SK-N-SH (cell line): ENCODE results near the gene PNMA6E. TPM values are rescaled to one million over a fixed set of nuclear protein-coding genes. Genes with fewer than 3 reads are reported as not detected.
"Not testable (repeated sequence)": the region's sequence is repeated elsewhere in the genome, so short reads cannot be mapped to it uniquely, and the experiment has no call there.

ENCODE experiments used
- CTCF ChIA-PET: fragments of 300-600, 350-600 bp; formaldehyde crosslinking; extraction: SDS; loops from one replicate; lab custom pipeline; 2021; lab: Yijun Ruan, JAX
- POLR2A ChIA-PET: fragments of 350-600 bp; sonication (Branson Sonifier 250); formaldehyde crosslinking; extraction: SDS; loops from one replicate; lab custom pipeline; 2020; ENCODE audit warnings: antibody characterized with exemption, inconsistent platforms; lab: Yijun Ruan, JAX
- DNase-seq: peaks from one replicate; pipeline ENCODE4 v3.0.0; 2012
- H2AFZ ChIP-seq: fragments of 200-600 bp; sonication (generic); 2 replicates; pipeline ENCODE4 v1.8.1; 2016; ENCODE audit warnings: antibody characterized with exemption, mild to moderate bottlenecking, low read depth
- H3F3A ChIP-seq: fragments of 200-600 bp; sonication (generic); replicated peaks from 2 replicates; pipeline ENCODE3; 2016; ENCODE audit warnings: antibody characterized with exemption, mild to moderate bottlenecking; ENCODE audit not compliant: insufficient read depth
- H3K27ac ChIP-seq, 2 experiments: fragments of 200-500 bp in 1 of 2; fragments of 200-600 bp in 1 of 2; sonication (Bioruptor generic) in 1 of 2; sonication (generic), shearing (Covaris generic) in 1 of 2; 2 replicates each; pipeline versions ENCODE4 v1.5.1 to v1.6.1; 2014 to 2016; ENCODE audit warnings: low read depth in 2 of 2, inconsistent platforms in 1 of 2, low read length in 1 of 2, mild to moderate bottlenecking in 1 of 2, mixed read lengths in 1 of 2
- H3K27me3 ChIP-seq: fragments of 200-600 bp; sonication (generic), shearing (Covaris generic); 2 replicates; pipeline ENCODE4 v1.6.1; 2016; ENCODE audit warnings: mixed run types; ENCODE audit not compliant: insufficient read depth
- H3K36me3 ChIP-seq, 2 experiments: fragments of 200-500 bp in 1 of 2; fragments of 200-600 bp in 1 of 2; sonication (Bioruptor generic) in 1 of 2; sonication (generic) in 1 of 2; replicated peaks in 1 of 2; 2 replicates each; pipeline versions ENCODE3 to v1.5.1; 2014 to 2016; ENCODE audit warnings: low read length in 1 of 2, mild to moderate bottlenecking in 1 of 2; ENCODE audit not compliant: insufficient read depth in 2 of 2, control insufficient read depth in 1 of 2
- H3K4me1 ChIP-seq, 2 experiments: fragments of 200-500 bp in 1 of 2; fragments of 200-600 bp in 1 of 2; sonication (Bioruptor generic) in 1 of 2; sonication (generic), shearing (Covaris generic) in 1 of 2; 2 replicates each; pipeline versions ENCODE4 v1.5.1 to v1.6.1; 2014 to 2016; ENCODE audit warnings: low read depth in 1 of 2, low read length in 1 of 2, mixed run types in 1 of 2; ENCODE audit not compliant: insufficient read depth in 2 of 2, control insufficient read depth in 1 of 2
- H3K4me2 ChIP-seq: fragments of 200-600 bp; sonication (generic), shearing (Covaris generic); 2 replicates; pipeline ENCODE4 v1.6.1; 2017; ENCODE audit warnings: mixed run types
- H3K4me3 ChIP-seq, 2 experiments: fragments of 200-500 bp in 1 of 2; fragments of 200-600 bp in 1 of 2; sonication (Bioruptor generic) in 1 of 2; sonication (generic), shearing (Covaris generic) in 1 of 2; 2 replicates each; pipeline versions ENCODE4 v1.5.1 to v1.8.1; 2014 to 2016; ENCODE audit warnings: low read depth in 2 of 2, inconsistent platforms in 1 of 2, low read length in 1 of 2, mild to moderate bottlenecking in 1 of 2, mixed read lengths in 1 of 2, moderate library complexity in 1 of 2
- H3K79me2 ChIP-seq: fragments of 200-600 bp; sonication (generic); 2 replicates; pipeline ENCODE4 v1.8.1; 2017; ENCODE audit warnings: mild to moderate bottlenecking; ENCODE audit not compliant: insufficient read depth
- H3K9ac ChIP-seq: fragments of 200-600 bp; sonication (generic); 2 replicates; pipeline ENCODE4 v1.6.1; 2017; ENCODE audit warnings: mixed run types
- H3K9me2 ChIP-seq: fragments of 200-600 bp; sonication (generic); 2 replicates; pipeline ENCODE4 v1.6.1; 2017; ENCODE audit warnings: mixed run types
- H3K9me3 ChIP-seq: fragments of 200-600 bp; sonication (generic); 2 replicates; pipeline ENCODE4 v1.6.1; 2017; ENCODE audit warnings: mixed run types, mild to moderate bottlenecking, moderate library complexity
- H4K20me1 ChIP-seq: fragments of 200-600 bp; sonication (generic); 2 replicates; pipeline ENCODE4 v1.6.1; 2017; ENCODE audit warnings: mild to moderate bottlenecking, mixed run types; ENCODE audit not compliant: insufficient read depth
- CHD2 ChIP-seq: fragments of 150-350 bp; IDR thresholded peaks from 2 replicates; pipeline ENCODE4 v1.6.1; 2018; ENCODE audit warnings: low read length; ENCODE audit not compliant: partially characterized antibody
- CTCF ChIP-seq: fragments of 200-600 bp; sonication (generic); IDR thresholded peaks from 2 replicates; pipeline ENCODE4 v1.6.1; 2017; ENCODE audit warnings: antibody characterized with exemption, mild to moderate bottlenecking, moderate library complexity
- ELF1 ChIP-seq: IDR thresholded peaks from 2 replicates; pipeline ENCODE4 v1.4.0; 2012
- FOXM1 ChIP-seq: IDR thresholded peaks from 2 replicates; pipeline ENCODE4 v1.4.0; 2012; ENCODE audit warnings: low read depth, mild to moderate bottlenecking
- GABPA ChIP-seq: IDR thresholded peaks from 2 replicates; pipeline ENCODE4 v1.4.0; 2012; ENCODE audit warnings: low read depth, mild to moderate bottlenecking
- IRF3 ChIP-seq: fragments of 150-350 bp; IDR thresholded peaks from 2 replicates; pipeline ENCODE4 v1.6.1; 2016; ENCODE audit warnings: mild to moderate bottlenecking, low read depth, low read length
- MXI1 ChIP-seq: IDR thresholded peaks from 2 replicates; pipeline ENCODE4 v1.6.1; 2012; ENCODE audit warnings: mild to moderate bottlenecking, low read depth, low read length, improper control_type of control experiment
- NFIC ChIP-seq: IDR thresholded peaks from 2 replicates; pipeline ENCODE4 v1.4.0; 2012; ENCODE audit warnings: borderline replicate concordance
- POLR2AphosphoS5 ChIP-seq: IDR thresholded peaks from 2 replicates; pipeline ENCODE4 v1.6.1; 2012; ENCODE audit warnings: low read depth, low read length
- RAD21 ChIP-seq: IDR thresholded peaks from 2 replicates; pipeline ENCODE4 v1.6.1; 2012; ENCODE audit warnings: mild to moderate bottlenecking, low read length
- RCOR1 ChIP-seq: fragments of 150-350 bp; IDR thresholded peaks from 2 replicates; pipeline ENCODE4 v1.6.1; 2017; ENCODE audit warnings: antibody characterized with exemption, low read length
- RFX5 ChIP-seq: IDR thresholded peaks from 2 replicates; pipeline ENCODE4 v1.6.1; 2012; ENCODE audit warnings: mild to moderate bottlenecking, improper control_type of control experiment, low read length
- SIN3A ChIP-seq: IDR thresholded peaks from 2 replicates; pipeline ENCODE4 v1.6.1; 2012; ENCODE audit warnings: low read depth, mild to moderate bottlenecking, low read length, moderate library complexity, borderline replicate concordance
- SMC3 ChIP-seq: IDR thresholded peaks from 2 replicates; pipeline ENCODE4 v1.6.1; 2012; ENCODE audit warnings: low read depth, low read length, improper control_type of control experiment
- TCF12 ChIP-seq: IDR thresholded peaks from 2 replicates; pipeline ENCODE4 v1.4.0; 2012
- TEAD4 ChIP-seq: IDR thresholded peaks from 2 replicates; pipeline ENCODE4 v1.4.0; 2012; ENCODE audit warnings: mild to moderate bottlenecking, borderline replicate concordance; ENCODE audit not compliant: insufficient read depth
- WGBS: methylation state at CpG from one replicate; pipeline ENCODE4 v1.1.6; 2017; ENCODE audit warnings: low lambda C conversion rate; 5-methylcytosine and 5-hydroxymethylcytosine counted together
- polyA plus RNA-seq, 3 experiments: library from polyadenylated mRNA; depleted of rRNA; stranded (reverse); fragments of >200 nt; gene quantifications; 2 replicates each; pipeline ENCODE4 v1.2.3, GENCODE V29; 2012
- TF ChIP-seq, protein P1 (sequence below): IDR thresholded peaks from 2 replicates; pipeline ENCODE4; 2012

Gene PNMA6E
- polyA plus RNA-seq, 1 of the 3 experiments (the other 2 are of a cell fraction), result not detected

DNA sequence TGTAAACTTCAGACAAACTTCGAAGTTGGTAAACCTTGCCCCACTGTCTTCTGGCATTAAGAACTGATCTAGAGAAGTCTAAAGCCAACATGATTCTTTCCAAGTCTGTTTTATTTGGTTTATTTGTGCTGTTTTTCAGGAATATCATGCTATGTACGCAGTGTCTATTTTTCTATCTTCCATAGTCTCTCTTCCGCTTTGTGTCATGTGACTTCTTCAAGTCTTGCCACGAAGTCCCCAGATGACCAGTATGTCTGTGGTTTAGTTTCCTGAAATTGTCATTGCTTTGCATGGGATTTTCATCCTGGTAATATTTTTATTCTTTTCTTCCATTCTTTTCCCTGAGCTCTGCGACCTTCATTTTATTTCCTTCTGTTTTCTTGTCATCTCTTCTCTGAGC, 15.1 kb downstream of the PNMA6E start:
- 24% methylated on average over 5 of the region's 5 CpGs for WGBS
- H3K9ac ChIP-seq, result no peak overlapping the region
- no peak for DNase-seq
- H3F3A ChIP-seq, result peaks cover 7% of the 10 kb centered on the region
- H3K9me2 ChIP-seq, result no peaks in the 10 kb centered on the region
- ChIA-PET CTCF (no interaction called here), POLR2A (no interaction called here)
- H3K9me3 ChIP-seq, result no peaks in the 10 kb centered on the region
- no peaks in the 10 kb centered on the region for H3K79me2 ChIP-seq
- H2AFZ ChIP-seq, result no peak overlapping the region
- H3K4me1 ChIP-seq, result no peaks in the 10 kb centered on the region; a peak in 1 of 4 replicates
- H3K36me3 ChIP-seq, result no peaks in the 10 kb centered on the region
- no peak overlapping the region for H3K27ac ChIP-seq
- H3K4me3 ChIP-seq, result no peak overlapping the region
- no peaks in the 10 kb centered on the region for H4K20me1 ChIP-seq
- TF ChIP-seq ELF1 (no peak), RFX5 (no peak), CTCF (no peak)
- no peak overlapping the region for H3K4me2 ChIP-seq
- peaks cover 23% of the 10 kb centered on the region; the same call in 1 of the 2 replicates for H3K27me3 ChIP-seq

DNA sequence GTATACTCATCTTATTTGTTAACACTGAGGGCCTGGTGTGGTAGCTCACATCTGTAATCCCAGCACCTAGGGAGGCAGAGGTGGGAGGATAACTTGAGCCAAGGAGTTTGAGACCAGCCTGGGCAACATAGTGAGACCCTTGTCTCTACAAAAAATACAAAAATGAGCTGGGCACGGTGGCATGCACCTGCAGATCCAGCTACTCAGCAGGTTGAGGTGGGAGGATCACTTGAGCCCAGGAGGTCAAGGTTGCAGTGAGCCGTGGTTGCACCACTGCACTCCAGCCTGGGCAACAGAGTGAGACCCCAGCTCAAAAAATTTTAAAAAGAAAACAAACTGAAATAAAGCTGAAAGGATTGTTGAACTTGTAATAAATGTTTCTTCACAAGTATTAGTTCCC, 16.2 kb downstream of the PNMA6E start:
- 7% methylated on average over 2 of the region's 2 CpGs for WGBS
- H4K20me1 ChIP-seq, H3K9me3 ChIP-seq, H3K4me3 ChIP-seq, H3K4me2 ChIP-seq, DNase-seq, H3K27ac ChIP-seq, H3K79me2 ChIP-seq, H2AFZ ChIP-seq, H3K9me2 ChIP-seq, POLR2A ChIA-PET, H3F3A ChIP-seq, H3K36me3 ChIP-seq, H3K9ac ChIP-seq, H3K4me1 ChIP-seq: not testable (repeated sequence)
- CTCF ChIA-PET, result interaction anchor here (1.1 kb wide), 1 partner anchor 61 kb away, joined by 3 read pairs; the partner anchor contains the start of gene TREX2
- H3K27me3 ChIP-seq, result peaks cover 23% of the 10 kb centered on the region; the same call in 1 of the 2 replicates

GRCh38 chrX:153384390-153384789, 16.8 kb downstream of the PNMA6E start:
- Histone ChIP-seq H3K4me2 (no peak overlapping the region), H3K9ac (no peak overlapping the region), H3F3A (peaks cover 3% of the 10 kb centered on the region), H3K27me3 (peaks cover 23% of the 10 kb centered on the region; the same call in 1 of the 2 replicates), H3K4me3 (no peak overlapping the region), H3K9me2 (no peaks in the 10 kb centered on the region), H3K79me2 (no peaks in the 10 kb centered on the region), H3K36me3 (no peaks in the 10 kb centered on the region), H4K20me1 (no peaks in the 10 kb centered on the region), H3K4me1 (peaks cover 0 to 3% of the 10 kb centered on the region in 2 experiments; a peak in 1 of 4 replicates), H2AFZ (no peak overlapping the region), H3K9me3 (no peaks in the 10 kb centered on the region), H3K27ac (no peak overlapping the region)
- POLR2A ChIA-PET, result no interaction called here
- DNase-seq, result no peak
- WGBS, result 34% methylated on average over 6 of the region's 6 CpGs
- CTCF ChIA-PET, result interaction anchor here (1.1 kb wide), 1 partner anchor 62 kb away, joined by 3 read pairs; the partner anchor contains the start of gene TREX2
- TF ChIP-seq FOXM1, result no peak
- TF ChIP-seq SMC3, result no peak
- no peak for TF ChIP-seq NFIC
- TF ChIP-seq POLR2AphosphoS5, result no peak
- TF ChIP-seq TEAD4, result no peak
- no peak for TF ChIP-seq TCF12
- no peak for TF ChIP-seq IRF3
- no peak for TF ChIP-seq MXI1
- TF ChIP-seq ELF1, result no peak
- TF ChIP-seq RAD21, result no peak
- no peak for TF ChIP-seq CHD2
- TF ChIP-seq SIN3A, result no peak
- TF ChIP-seq RCOR1, result no peak
- TF ChIP-seq GABPA, result no peak
- TF ChIP-seq RFX5, result no peak
- TF ChIP-seq, protein P1, sequence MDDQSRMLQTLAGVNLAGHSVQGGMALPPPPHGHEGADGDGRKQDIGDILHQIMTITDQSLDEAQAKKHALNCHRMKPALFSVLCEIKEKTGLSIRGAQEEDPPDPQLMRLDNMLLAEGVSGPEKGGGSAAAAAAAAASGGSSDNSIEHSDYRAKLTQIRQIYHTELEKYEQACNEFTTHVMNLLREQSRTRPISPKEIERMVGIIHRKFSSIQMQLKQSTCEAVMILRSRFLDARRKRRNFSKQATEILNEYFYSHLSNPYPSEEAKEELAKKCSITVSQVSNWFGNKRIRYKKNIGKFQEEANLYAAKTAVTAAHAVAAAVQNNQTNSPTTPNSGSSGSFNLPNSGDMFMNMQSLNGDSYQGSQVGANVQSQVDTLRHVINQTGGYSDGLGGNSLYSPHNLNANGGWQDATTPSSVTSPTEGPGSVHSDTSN, result no peak
